Measurements from ENCODE around the gene MTR. TPM values are rescaled to one million over a fixed set of nuclear protein-coding genes. Genes with fewer than 3 reads are reported as not detected.
A peak's percentile ranks its signal among the peaks of the same experiment; 100 is the strongest.

MTR gene
- total RNA-seq (10 to 100 TPM; 30.8 to 84.2 (median 51.4) TPM), polyA plus RNA-seq (10 to 100 TPM; 11.8 to 12.8 TPM)
- long read RNA-seq, donor 1, full-length matches to known transcripts = 10 of 95 reads
- long read RNA-seq, donor 1, partial matches to known transcripts = 18 of 95 reads
- long read RNA-seq, donor 1, other reads (novel, unspliced or antisense) = 67 of 95 reads
- long read RNA-seq, donor 2, full-length matches to known transcripts = 5 of 114 reads
- long read RNA-seq, donor 2, partial matches to known transcripts = 81 of 114 reads
- long read RNA-seq, donor 2, other reads (novel, unspliced or antisense) = 28 of 114 reads
- long read RNA-seq, donor 3, full-length matches to known transcripts = 1 of 26 reads
- long read RNA-seq, donor 3, partial matches to known transcripts = 12 of 26 reads
- long read RNA-seq, donor 3, other reads (novel, unspliced or antisense) = 13 of 26 reads

- 0 to 1% (median 0%) methylated on average over 36 to 67 of the region's 67 CpGs for WGBS, 4 donors
- Histone ChIP-seq H3K4me1 (peaks cover 0 to 38% (median 24%) of the 10 kb centered on the region in 12 donors), H3K36me3 (peaks cover 0 to 6% (median 0%) of the 10 kb centered on the region in 9 donors), H3K9me3 (no peaks in the 10 kb centered on the region), H3K27ac (peak within 1 kb of the TSS; percentile 67 to 97 (median 92)), H3K4me3 (peak within 1 kb of the TSS; percentile 71 to 99 (median 84)), H3K27me3 (no peaks in the 10 kb centered on the region)
- TF ChIP-seq CTCF (IDR thresholded peaks at IDR 0.05) (no peak), POLR2A (IDR thresholded peaks at IDR 0.05) (peak; percentile 88 to 96)
- DNase-seq = peak; percentile 98 to 99 (median 98)
- intact Hi-C loops (cut with DNase I) = loop anchor here in 7 of 10 donors (5.0 to 10.0 kb wide), 4 partner anchors 70 to 510 kb away; partner anchors contain the start of genes HEATR1 (in 6 of the 7) and ERO1B (in 1 of the 7)
- peak; percentile 99 for ATAC-seq
Observed at GRCh38 chr1:236795035-236795756, at the start of gene MTR. TSS of gene MTR (plus strand) at chr1:236795292. CDS start at chr1:236795704, 412 bp downstream.

DNA sequence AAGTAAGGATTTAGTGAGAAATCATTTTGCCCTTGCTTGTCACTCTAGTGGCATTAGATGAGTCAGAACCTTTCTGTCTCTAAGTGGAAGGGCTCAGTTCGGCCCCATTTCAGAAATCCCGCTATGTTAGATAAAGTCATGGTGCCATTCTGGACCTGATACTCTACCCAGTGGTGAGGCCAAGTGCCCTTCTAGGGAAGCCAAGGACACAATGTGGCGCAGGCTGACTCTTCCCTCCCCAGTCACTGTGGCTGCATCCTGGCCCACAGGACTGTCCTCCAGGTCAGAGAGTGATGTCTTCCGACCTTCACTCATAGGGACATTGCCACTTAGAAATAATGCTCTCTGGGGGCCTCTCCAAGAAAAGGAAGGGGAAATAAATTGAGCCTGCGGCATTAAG, 48.3 kb upstream of the MTR start:
- H3K36me3 ChIP-seq = peaks cover 0 to 93% (median 67%) of the 10 kb centered on the region in 9 donors
- peaks cover 0 to 63% (median 9%) of the 10 kb centered on the region in 12 donors for H3K4me1 ChIP-seq
- H3K4me3 ChIP-seq = no peak overlapping the region
- DNase-seq (peak in 4 of 5 donors; percentile 51 to 65 (median 56)), ATAC-seq (peak; percentile 74 to 87 (median 84))
- TF ChIP-seq POLR2A (IDR thresholded peaks at IDR 0.05) = no peak
- no peak for TF ChIP-seq CTCF (IDR thresholded peaks at IDR 0.05)
- intact Hi-C loops (cut with DNase I) = loop anchor here in 1 of 10 donors (5.0 kb wide), 1 partner anchor 59 kb away; the partner anchor contains the start of gene ACTN2
- no peaks in the 10 kb centered on the region for H3K9me3 ChIP-seq
- peak overlapping the region; percentile 52 to 87 (median 79) for H3K27ac ChIP-seq
- no peaks in the 10 kb centered on the region for H3K27me3 ChIP-seq
- WGBS, 4 donors = 43 to 68% (median 59%) methylated on average over 5 of the region's 5 CpGs

- ATAC-seq = peak; percentile 28 to 44 (median 36)
- TF ChIP-seq POLR2A (IDR thresholded peaks at IDR 0.05) (no peak), CTCF (IDR thresholded peaks at IDR 0.05) (no peak)
- H3K27ac ChIP-seq = peak overlapping the region; percentile 52 to 87 (median 79)
Observed at GRCh38 chr1:236747311-236747985, 47.6 kb upstream of the MTR start.

More at GRCh38 chr1:236747311-236747985, 47.6 kb upstream of the MTR start:
- H3K9me3 ChIP-seq = no peaks in the 10 kb centered on the region
- peaks cover 0 to 92% (median 61%) of the 10 kb centered on the region in 9 donors for H3K36me3 ChIP-seq
- 50 to 60% (median 55%) methylated on average over 6 of the region's 6 CpGs for WGBS, 4 donors
- intact Hi-C loops (cut with DNase I) = loop anchor here in 1 of 10 donors (5.0 kb wide), 1 partner anchor 60 kb away; the partner anchor contains the start of gene ACTN2
- no peak overlapping the region for H3K4me3 ChIP-seq
- H3K4me1 ChIP-seq = peaks cover 0 to 63% (median 9%) of the 10 kb centered on the region in 12 donors
- H3K27me3 ChIP-seq = no peaks in the 10 kb centered on the region
- no peak for DNase-seq

Data from heart left ventricle (tissue), 16 donors.